ENCODE measurements around the gene MED15. TPM values are rescaled to one million over a fixed set of nuclear protein-coding genes. Genes with fewer than 3 reads are reported as not detected.

Gene MED15
- total RNA-seq, 1 experiment from 2014 or later: 59.3 TPM

GRCh38 chr22:20528405-20528978, 21.1 kb downstream of the MED15 start:
- no TSS peak for BruUV-seq (replicated peaks)

GRCh38 chr22:20530368-20531153, 23.2 kb downstream of the MED15 start:
- no TSS peak for BruUV-seq (replicated peaks)
- ATAC-seq: peak; percentile 58; the same call in 1 of the 2 replicates
- ChIA-PET POLR2A (no interaction called here), CTCF (no interaction called here)
- DNase-seq (ENCODE audit: low read depth, low spot score): no peak
- H3K36me3 ChIP-seq (ENCODE audit: control insufficient read depth, insufficient read depth, low read length): no peaks in the 10 kb centered on the region
- H3K4me3 ChIP-seq (ENCODE audit: low read depth in 2 of 2, low read length in 2 of 2): no peak overlapping the region
- in situ Hi-C loops (cut with HindIII; ENCODE audit: low pct_unique_long_range_greater_than_20kb, low sequenced_read_pairs): no loop called here
- intact Hi-C loops (cut with micrococcal nuclease; ENCODE audit: unreplicated experiment): no loop called here
- H3K4me1 ChIP-seq (ENCODE audit: control insufficient read depth, insufficient read depth, low read length): peaks cover 24% of the 10 kb centered on the region
- H3K9me3 ChIP-seq (ENCODE audit: control insufficient read depth, insufficient read depth, low read depth, low read length): no peaks in the 10 kb centered on the region
- H3K27me3 ChIP-seq (ENCODE audit: control insufficient read depth, insufficient read depth, low read length): no peaks in the 10 kb centered on the region
- peak overlapping the region; percentile 44; the same call in 1 of the 2 replicates for H3K27ac ChIP-seq (ENCODE audit: low read length)
- no peak for TF ChIP-seq REST (IDR thresholded peaks at IDR 0.05; ENCODE audit: insufficient read depth in 1 of 2, low read depth in 2 of 2, low read length in 1 of 2)
- no peak for TF ChIP-seq TCF7L2 (IDR thresholded peaks at IDR 0.05; ENCODE audit: low read depth, low read length)
- TF ChIP-seq POLR2AphosphoS5 (IDR thresholded peaks at IDR 0.05; ENCODE audit: low read depth, low read length): no peak
- TF ChIP-seq CTCF (IDR thresholded peaks at IDR 0.05): no peak

More at GRCh38 chr22:20528405-20528978, 21.1 kb downstream of the MED15 start:
- ChIA-PET CTCF (no interaction called here), POLR2A (no interaction called here)
- ATAC-seq (no peak), DNase-seq (ENCODE audit: low read depth, low spot score) (no peak)
- Histone ChIP-seq H3K9me3 (ENCODE audit: control insufficient read depth, insufficient read depth, low read depth, low read length) (no peaks in the 10 kb centered on the region), H3K4me3 (ENCODE audit: low read depth in 2 of 2, low read length in 2 of 2) (no peak overlapping the region), H3K4me1 (ENCODE audit: control insufficient read depth, insufficient read depth, low read length) (peaks cover 31% of the 10 kb centered on the region), H3K27ac (ENCODE audit: low read length) (no peak overlapping the region), H3K36me3 (ENCODE audit: control insufficient read depth, insufficient read depth, low read length) (no peaks in the 10 kb centered on the region), H3K27me3 (ENCODE audit: control insufficient read depth, insufficient read depth, low read length) (no peaks in the 10 kb centered on the region)
- TF ChIP-seq TCF7L2 (IDR thresholded peaks at IDR 0.05; ENCODE audit: low read depth, low read length) (no peak), REST (IDR thresholded peaks at IDR 0.05; ENCODE audit: insufficient read depth in 1 of 2, low read depth in 2 of 2, low read length in 1 of 2) (no peak), SIN3A (IDR thresholded peaks at IDR 0.05; ENCODE audit: borderline replicate concordance, insufficient read depth, low read depth, low read length) (no peak), POLR2AphosphoS5 (IDR thresholded peaks at IDR 0.05; ENCODE audit: low read depth, low read length) (no peak), CTCF (IDR thresholded peaks at IDR 0.05) (no peak)
- in situ Hi-C loops (cut with HindIII; ENCODE audit: low pct_unique_long_range_greater_than_20kb, low sequenced_read_pairs): no loop called here
- intact Hi-C loops (cut with micrococcal nuclease; ENCODE audit: unreplicated experiment): no loop called here
